IPS DF 4.7 (cell line): Measurements from ENCODE around the gene NCOA6.
"Not testable (repeated sequence)": the region's sequence is repeated elsewhere in the genome, so short reads cannot be mapped to it uniquely, and the experiment has no call there.

Experiments used
- DNase-seq: peaks from one replicate; pipeline ENCODE4 v3.0.0-alpha.2; 2013; ENCODE audit warnings: low spot score; ENCODE audit errors: extremely low read depth

Gene NCOA6

GRCh38 chr20:34829191-34829590 lies 3.7 kb upstream of the NCOA6 start:
- DNase-seq = no peak

GRCh38 chr20:34824806-34825529 lies 483 bp downstream of the NCOA6 start:
- no peak for DNase-seq

- DNase-seq = no peak
Observed at GRCh38 chr20:34824452-34824805, 1.0 kb downstream of the NCOA6 start.

- DNase-seq = no peak
Observed at GRCh38 chr20:34824026-34824425, 1.4 kb downstream of the NCOA6 start.

GRCh38 chr20:34820805-34821578 lies 4.5 kb downstream of the NCOA6 start:
- DNase-seq = no peak

- DNase-seq = no peak
Observed at GRCh38 chr20:34817801-34818200, 7.7 kb downstream of the NCOA6 start.

- no peak for DNase-seq
Observed at GRCh38 chr20:34817072-34817471, 8.4 kb downstream of the NCOA6 start.

- DNase-seq = no peak
Observed at GRCh38 chr20:34815636-34816035, 9.8 kb downstream of the NCOA6 start.

- no peak for DNase-seq
Observed at GRCh38 chr20:34808583-34808982, 16.9 kb downstream of the NCOA6 start.

- DNase-seq = not testable (repeated sequence)
Observed at GRCh38 chr20:34807944-34808465, 17.4 kb downstream of the NCOA6 start.

GRCh38 chr20:34806255-34806654 lies 19.2 kb downstream of the NCOA6 start:
- DNase-seq = no peak

GRCh38 chr20:34798871-34799270 lies 26.6 kb downstream of the NCOA6 start:
- DNase-seq = no peak

- no peak for DNase-seq
Observed at GRCh38 chr20:34798328-34798727, 27.1 kb downstream of the NCOA6 start.

GRCh38 chr20:34797012-34797995 lies 28.1 kb downstream of the NCOA6 start:
- DNase-seq = no peak

- no peak for DNase-seq
Observed at GRCh38 chr20:34794006-34794585, 31.4 kb downstream of the NCOA6 start.

GRCh38 chr20:34792687-34793363 lies 32.6 kb downstream of the NCOA6 start:
- no peak for DNase-seq

- DNase-seq = no peak
Observed at GRCh38 chr20:34791289-34792020, 34.0 kb downstream of the NCOA6 start.

GRCh38 chr20:34781220-34781619 lies 44.2 kb downstream of the NCOA6 start:
- DNase-seq = no peak

- DNase-seq = not testable (repeated sequence)
Observed at GRCh38 chr20:34780291-34780690, 45.2 kb downstream of the NCOA6 start.

- DNase-seq = no peak
Observed at GRCh38 chr20:34776177-34776576, 49.3 kb downstream of the NCOA6 start.
